Activated naive CD4-positive, alpha-beta T cell treated with anti-CD3 and anti-CD28 coated beads, Interleukin-2, amount 10 ng/mL, durations not matched to agents 7 days and 5 days (primary cell): ENCODE results near the gene TPX2.

Source experiments
- CTCF ChIA-PET: fragments of 350-600 bp; sonication (Branson Sonifier 250); formaldehyde crosslinking; loops from one replicate; lab custom pipeline; 2021; ENCODE audit warnings: antibody characterized with exemption; lab: Charles Lee
- DNase-seq: peaks from one replicate; pipeline ENCODE4 v3.0.0-alpha.2; 2020
- H3K27ac Mint-ChIP-seq: one replicate; pipeline ENCODE4 v1.8.0; 2021; ENCODE audit warnings: mild to moderate bottlenecking, moderate library complexity, mixed read lengths
- H3K27me3 Mint-ChIP-seq: one replicate; pipeline ENCODE4 v1.8.0; 2021; ENCODE audit warnings: mild to moderate bottlenecking, mixed read lengths
- H3K36me3 Mint-ChIP-seq: one replicate; pipeline ENCODE4 v1.8.0; 2021; ENCODE audit warnings: mixed read lengths
- H3K4me1 Mint-ChIP-seq: one replicate; pipeline ENCODE4 v1.8.0; 2021; ENCODE audit warnings: mixed read lengths
- H3K4me3 Mint-ChIP-seq: one replicate; pipeline ENCODE4 v1.8.0; 2021; ENCODE audit warnings: mild to moderate bottlenecking, moderate library complexity, mixed read lengths
- H3K9me3 Mint-ChIP-seq: one replicate; pipeline ENCODE4 v1.8.0; 2021; ENCODE audit warnings: mixed read lengths

The TPX2 gene

GRCh38 chr20:31747640-31748039, 8.6 kb downstream of the TPX2 start:
- no peaks in the 10 kb centered on the region for H3K9me3 Mint-ChIP-seq
- no peak for DNase-seq
- H3K4me1 Mint-ChIP-seq = peaks cover 39% of the 10 kb centered on the region
- no peak overlapping the region for H3K27ac Mint-ChIP-seq
- no peak overlapping the region for H3K4me3 Mint-ChIP-seq
- peaks cover 56% of the 10 kb centered on the region for H3K36me3 Mint-ChIP-seq
- H3K27me3 Mint-ChIP-seq = no peaks in the 10 kb centered on the region
- CTCF ChIA-PET = no interaction called here

- Mint-ChIP-seq H3K4me3 (no peak overlapping the region), H3K9me3 (no peaks in the 10 kb centered on the region), H3K27ac (no peak overlapping the region), H3K4me1 (peaks cover 37% of the 10 kb centered on the region), H3K36me3 (peaks cover 62% of the 10 kb centered on the region), H3K27me3 (no peaks in the 10 kb centered on the region)
- CTCF ChIA-PET = interaction anchor here (0.9 kb wide), 1 partner anchor 60 kb away, joined by 3 read pairs; no protein-coding TSS in a partner anchor
- no peak for DNase-seq
These were observed 10.1 kb downstream of the TPX2 start for GRCh38 chr20:31749223-31749622.

- Mint-ChIP-seq H3K27me3 (no peaks in the 10 kb centered on the region), H3K36me3 (peaks cover 51% of the 10 kb centered on the region), H3K27ac (no peak overlapping the region), H3K4me1 (peaks cover 31% of the 10 kb centered on the region), H3K4me3 (no peak overlapping the region), H3K9me3 (no peaks in the 10 kb centered on the region)
- CTCF ChIA-PET = no interaction called here
- DNase-seq = no peak
These were observed 12.0 kb downstream of the TPX2 start for GRCh38 chr20:31751126-31751525.

DNA sequence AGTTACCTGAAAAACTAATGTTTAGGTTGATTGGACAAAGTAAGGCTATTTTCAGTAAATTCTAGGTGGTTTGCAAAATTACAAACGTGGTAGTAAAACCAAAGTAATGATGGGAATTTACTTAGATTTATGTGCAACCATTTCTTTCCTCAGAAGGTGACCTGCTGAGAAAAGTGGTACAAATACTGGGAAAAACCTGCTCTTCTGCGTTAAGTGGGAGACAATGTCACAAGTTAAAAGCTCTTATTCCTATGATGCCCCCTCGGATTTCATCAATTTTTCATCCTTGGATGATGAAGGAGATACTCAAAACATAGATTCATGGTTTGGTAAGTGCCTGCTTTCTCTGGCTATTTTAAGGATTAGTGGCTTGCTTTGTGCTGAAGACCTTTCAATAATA, 18.2 kb downstream of the TPX2 start:
- H3K4me3 Mint-ChIP-seq = no peak overlapping the region
- H3K9me3 Mint-ChIP-seq = no peaks in the 10 kb centered on the region
- no peak overlapping the region for H3K27ac Mint-ChIP-seq
- peaks cover 7% of the 10 kb centered on the region for H3K4me1 Mint-ChIP-seq
- no peak for DNase-seq
- peaks cover 61% of the 10 kb centered on the region for H3K36me3 Mint-ChIP-seq
- H3K27me3 Mint-ChIP-seq = no peaks in the 10 kb centered on the region
- CTCF ChIA-PET = no interaction called here

- CTCF ChIA-PET = no interaction called here
- H3K27ac Mint-ChIP-seq = no peak overlapping the region
- H3K36me3 Mint-ChIP-seq = peaks cover 59% of the 10 kb centered on the region
- no peak for DNase-seq
- H3K4me1 Mint-ChIP-seq = peaks cover 7% of the 10 kb centered on the region
- H3K27me3 Mint-ChIP-seq = no peaks in the 10 kb centered on the region
- no peaks in the 10 kb centered on the region for H3K9me3 Mint-ChIP-seq
- H3K4me3 Mint-ChIP-seq = no peak overlapping the region
These were observed 19.4 kb downstream of the TPX2 start for GRCh38 chr20:31758521-31758920.

DNA sequence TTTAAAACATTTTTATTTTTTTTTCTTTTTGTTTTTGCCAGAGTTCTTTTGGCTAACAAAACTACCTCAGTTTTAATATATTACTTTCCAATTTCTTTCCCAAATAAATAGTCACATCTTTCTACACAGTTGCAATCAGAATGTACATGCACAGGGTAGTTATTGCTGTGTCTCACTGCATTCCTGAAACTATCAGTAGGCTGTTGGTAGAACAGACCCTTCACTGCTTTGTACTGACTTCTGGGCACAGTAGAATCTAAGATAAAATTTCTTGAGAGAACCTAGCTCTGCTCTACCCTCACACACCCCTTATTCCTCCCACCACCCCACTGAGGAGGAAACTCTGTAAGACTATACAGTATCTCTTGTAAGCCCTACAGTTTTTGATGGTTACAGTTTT, 19.9 kb downstream of the TPX2 start:
- Mint-ChIP-seq H3K27me3 (no peaks in the 10 kb centered on the region), H3K9me3 (no peaks in the 10 kb centered on the region), H3K36me3 (peaks cover 57% of the 10 kb centered on the region), H3K27ac (no peak overlapping the region), H3K4me1 (peaks cover 7% of the 10 kb centered on the region), H3K4me3 (no peak overlapping the region)
- DNase-seq = no peak
- CTCF ChIA-PET = no interaction called here

DNA sequence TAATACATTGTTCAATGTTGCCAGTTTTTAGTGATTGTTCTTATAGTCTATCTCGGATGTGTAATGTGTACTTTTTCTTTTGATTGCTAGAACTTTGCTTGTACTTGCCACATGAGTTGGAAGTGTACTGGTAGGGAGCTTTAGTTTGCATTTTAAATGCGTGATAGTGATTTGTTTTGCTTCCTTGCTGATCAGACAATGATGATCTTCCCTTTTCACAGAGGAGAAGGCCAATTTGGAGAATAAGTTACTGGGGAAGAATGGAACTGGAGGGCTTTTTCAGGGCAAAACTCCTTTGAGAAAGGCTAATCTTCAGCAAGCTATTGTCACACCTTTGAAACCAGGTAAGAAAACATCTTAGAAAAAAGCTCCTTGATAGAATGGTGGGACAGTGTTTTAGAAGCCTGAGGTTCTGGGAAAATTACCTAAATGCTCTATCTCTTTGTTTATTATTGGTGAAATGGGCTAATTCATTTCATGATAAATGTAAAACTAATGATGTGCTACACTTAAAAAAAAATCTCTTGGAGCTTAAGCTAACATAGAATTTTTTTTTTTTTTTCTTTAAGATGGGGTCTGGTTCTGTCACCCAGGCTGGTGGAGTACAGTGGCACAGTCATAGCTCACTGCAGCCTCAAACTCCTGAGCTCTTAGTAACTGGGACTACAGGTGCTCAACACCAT, 20.9 kb downstream of the TPX2 start:
- Mint-ChIP-seq H3K36me3 (peaks cover 60% of the 10 kb centered on the region), H3K27ac (no peak overlapping the region)

DNA sequence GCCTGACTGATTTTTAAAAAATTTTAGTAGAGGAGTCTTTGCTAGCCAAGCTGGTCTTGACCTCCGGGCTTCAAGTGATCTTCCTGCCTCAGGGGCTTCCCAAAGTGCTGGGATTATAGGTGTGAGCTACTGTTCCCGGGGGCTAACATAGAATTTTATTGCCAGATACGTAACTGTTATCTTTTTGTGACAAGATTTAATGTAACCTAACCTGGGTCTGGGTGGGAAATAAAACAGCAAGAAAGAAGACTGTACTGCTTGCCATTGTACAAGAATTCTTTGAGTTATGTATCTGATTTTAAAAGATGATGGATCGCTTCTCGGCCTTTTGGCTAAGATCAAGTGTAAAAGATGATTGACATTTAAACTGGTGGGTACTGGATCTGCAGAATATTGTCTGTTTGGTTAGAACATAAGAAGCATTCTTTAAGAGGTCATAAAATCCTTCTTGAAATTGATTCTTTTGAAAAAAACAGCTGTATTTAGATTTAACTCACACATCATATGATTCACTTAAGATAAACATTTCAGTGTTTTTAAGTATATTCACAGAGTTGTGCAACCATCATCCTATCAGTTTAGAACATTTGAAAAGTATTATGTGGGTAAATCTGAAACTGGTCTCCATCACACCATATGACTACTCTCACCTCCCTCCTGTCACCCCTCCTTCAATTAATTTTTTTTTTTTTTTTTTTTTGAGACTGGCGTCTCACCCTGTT, 21.6 kb downstream of the TPX2 start:
- no peak for DNase-seq
- no peaks in the 10 kb centered on the region for H3K27me3 Mint-ChIP-seq
- peaks cover 3% of the 10 kb centered on the region for H3K4me1 Mint-ChIP-seq
- peaks cover 65% of the 10 kb centered on the region for H3K36me3 Mint-ChIP-seq
- CTCF ChIA-PET = no interaction called here
- H3K9me3 Mint-ChIP-seq = no peaks in the 10 kb centered on the region
- H3K4me3 Mint-ChIP-seq = no peak overlapping the region
- no peak overlapping the region for H3K27ac Mint-ChIP-seq

More for the DNA sequence above, 20.9 kb downstream of the TPX2 start:
- H3K4me3 Mint-ChIP-seq = no peak overlapping the region
- no peaks in the 10 kb centered on the region for H3K27me3 Mint-ChIP-seq
- CTCF ChIA-PET = no interaction called here
- no peak for DNase-seq
- peaks cover 3% of the 10 kb centered on the region for H3K4me1 Mint-ChIP-seq
- no peaks in the 10 kb centered on the region for H3K9me3 Mint-ChIP-seq

- Mint-ChIP-seq H3K4me1 (no peaks in the 10 kb centered on the region), H3K27me3 (no peaks in the 10 kb centered on the region), H3K27ac (no peak overlapping the region), H3K4me3 (no peak overlapping the region), H3K9me3 (no peaks in the 10 kb centered on the region), H3K36me3 (peaks cover 63% of the 10 kb centered on the region)
- no peak for DNase-seq
- CTCF ChIA-PET = no interaction called here
These were observed 25.7 kb downstream of the TPX2 start for GRCh38 chr20:31764641-31765305.

- no peaks in the 10 kb centered on the region for H3K27me3 Mint-ChIP-seq
- no peak overlapping the region for H3K27ac Mint-ChIP-seq
- H3K9me3 Mint-ChIP-seq = no peaks in the 10 kb centered on the region
- peaks cover 61% of the 10 kb centered on the region for H3K36me3 Mint-ChIP-seq
- DNase-seq = no peak
- H3K4me1 Mint-ChIP-seq = no peaks in the 10 kb centered on the region
- no peak overlapping the region for H3K4me3 Mint-ChIP-seq
- CTCF ChIA-PET = interaction anchor here (0.7 kb wide), 1 partner anchor 11 kb away, joined by 3 read pairs; no protein-coding TSS in a partner anchor
These were observed 28.7 kb downstream of the TPX2 start for GRCh38 chr20:31767805-31768204.

DNA sequence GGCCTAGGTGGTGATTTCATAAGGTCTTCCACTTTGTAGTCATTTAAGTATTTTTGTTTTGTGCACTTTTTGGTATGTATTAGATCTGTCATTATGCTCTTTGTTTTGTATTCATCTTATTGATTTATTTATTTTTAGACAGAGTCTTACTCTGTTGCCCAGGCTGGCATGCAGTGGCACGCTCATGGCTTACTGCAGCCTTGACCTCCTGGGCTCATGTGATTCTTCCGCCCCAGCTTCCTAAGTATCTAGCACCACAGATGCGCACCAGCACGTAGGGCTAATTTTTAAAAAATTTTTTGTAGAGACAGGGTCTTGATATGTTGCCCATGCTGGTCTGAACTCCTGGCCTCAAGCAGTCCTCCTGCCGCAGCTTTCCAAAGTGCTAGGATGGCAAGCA, 30.6 kb downstream of the TPX2 start:
- no peaks in the 10 kb centered on the region for H3K9me3 Mint-ChIP-seq
- H3K4me1 Mint-ChIP-seq = no peaks in the 10 kb centered on the region
- H3K4me3 Mint-ChIP-seq = no peak overlapping the region
- peaks cover 64% of the 10 kb centered on the region for H3K36me3 Mint-ChIP-seq
- CTCF ChIA-PET = no interaction called here
- DNase-seq = no peak
- no peaks in the 10 kb centered on the region for H3K27me3 Mint-ChIP-seq
- H3K27ac Mint-ChIP-seq = no peak overlapping the region

- peaks cover 63% of the 10 kb centered on the region for H3K36me3 Mint-ChIP-seq
- H3K4me3 Mint-ChIP-seq = no peak overlapping the region
- no peak for DNase-seq
- H3K27ac Mint-ChIP-seq = no peak overlapping the region
- CTCF ChIA-PET = no interaction called here
- no peaks in the 10 kb centered on the region for H3K27me3 Mint-ChIP-seq
- H3K4me1 Mint-ChIP-seq = no peaks in the 10 kb centered on the region
- H3K9me3 Mint-ChIP-seq = no peaks in the 10 kb centered on the region
These were observed 31.2 kb downstream of the TPX2 start for GRCh38 chr20:31770243-31770642.

DNA sequence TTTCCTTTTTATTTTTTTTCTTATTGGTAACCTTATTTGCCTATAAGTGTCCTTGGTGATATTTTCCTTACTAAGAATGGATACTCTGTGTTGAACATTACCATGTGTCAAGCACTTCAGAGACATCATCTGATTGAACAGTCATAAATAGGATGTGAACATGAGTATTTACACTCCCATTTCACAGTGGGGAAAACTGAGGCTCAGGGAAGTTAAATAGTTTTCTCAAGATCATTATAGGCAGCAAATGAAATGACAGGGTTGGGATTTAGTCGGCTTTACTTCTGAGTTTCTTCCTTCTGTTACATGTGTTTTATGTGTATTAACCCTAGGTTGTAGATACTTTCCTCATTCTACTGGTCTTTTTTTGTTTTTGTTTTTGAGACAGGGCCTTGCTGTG, 35.3 kb downstream of the TPX2 start:
- no peaks in the 10 kb centered on the region for H3K9me3 Mint-ChIP-seq
- no peak for DNase-seq
- no peaks in the 10 kb centered on the region for H3K4me1 Mint-ChIP-seq
- H3K36me3 Mint-ChIP-seq = peaks cover 70% of the 10 kb centered on the region
- H3K27me3 Mint-ChIP-seq = no peaks in the 10 kb centered on the region
- no peak overlapping the region for H3K27ac Mint-ChIP-seq
- H3K4me3 Mint-ChIP-seq = no peak overlapping the region
- CTCF ChIA-PET = no interaction called here

- peaks cover 62% of the 10 kb centered on the region for H3K36me3 Mint-ChIP-seq
- CTCF ChIA-PET = no interaction called here
- H3K9me3 Mint-ChIP-seq = no peaks in the 10 kb centered on the region
- no peak overlapping the region for H3K27ac Mint-ChIP-seq
- DNase-seq = no peak
- H3K27me3 Mint-ChIP-seq = no peaks in the 10 kb centered on the region
- H3K4me3 Mint-ChIP-seq = no peak overlapping the region
- no peaks in the 10 kb centered on the region for H3K4me1 Mint-ChIP-seq
These were observed 41.7 kb downstream of the TPX2 start for GRCh38 chr20:31780839-31781238.
